ENCODE results near the gene ADARB1.

ADARB1 gene

GRCh38 chr21:45154511-45155508, 80.4 kb downstream of the ADARB1 start:
- DNase-seq, result peak in 2 of 3 donors; percentile 34 to 47

- DNase-seq, result no peak
These were observed 81.5 kb downstream of the ADARB1 start for GRCh38 chr21:45155910-45156309.

DNA sequence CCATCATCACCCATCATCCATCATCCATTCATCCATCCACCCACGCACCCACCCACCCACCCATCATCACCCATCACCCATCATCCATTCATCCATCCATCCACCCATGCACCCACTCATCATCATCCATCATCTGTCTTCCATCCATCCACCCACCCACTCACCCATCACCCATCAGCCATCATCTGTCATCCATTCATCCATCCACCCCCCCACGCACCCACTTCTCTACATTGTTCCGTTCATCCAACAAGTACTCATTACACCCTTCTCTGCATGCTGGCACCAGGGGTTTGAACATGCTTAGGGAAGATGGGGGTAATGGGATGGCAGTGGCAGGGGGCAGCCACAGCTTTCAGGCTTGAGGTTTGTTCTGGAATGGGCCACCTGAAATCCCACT, 82.1 kb downstream of the ADARB1 start:
- no peak for DNase-seq

GRCh38 chr21:45157932-45158331, 83.6 kb downstream of the ADARB1 start:
- DNase-seq, result no peak

GRCh38 chr21:45158491-45159423, 84.4 kb downstream of the ADARB1 start:
- peak; percentile 50 to 62 (median 55) for DNase-seq

- DNase-seq, result no peak
These were observed 85.8 kb downstream of the ADARB1 start for GRCh38 chr21:45160198-45160597.

DNA sequence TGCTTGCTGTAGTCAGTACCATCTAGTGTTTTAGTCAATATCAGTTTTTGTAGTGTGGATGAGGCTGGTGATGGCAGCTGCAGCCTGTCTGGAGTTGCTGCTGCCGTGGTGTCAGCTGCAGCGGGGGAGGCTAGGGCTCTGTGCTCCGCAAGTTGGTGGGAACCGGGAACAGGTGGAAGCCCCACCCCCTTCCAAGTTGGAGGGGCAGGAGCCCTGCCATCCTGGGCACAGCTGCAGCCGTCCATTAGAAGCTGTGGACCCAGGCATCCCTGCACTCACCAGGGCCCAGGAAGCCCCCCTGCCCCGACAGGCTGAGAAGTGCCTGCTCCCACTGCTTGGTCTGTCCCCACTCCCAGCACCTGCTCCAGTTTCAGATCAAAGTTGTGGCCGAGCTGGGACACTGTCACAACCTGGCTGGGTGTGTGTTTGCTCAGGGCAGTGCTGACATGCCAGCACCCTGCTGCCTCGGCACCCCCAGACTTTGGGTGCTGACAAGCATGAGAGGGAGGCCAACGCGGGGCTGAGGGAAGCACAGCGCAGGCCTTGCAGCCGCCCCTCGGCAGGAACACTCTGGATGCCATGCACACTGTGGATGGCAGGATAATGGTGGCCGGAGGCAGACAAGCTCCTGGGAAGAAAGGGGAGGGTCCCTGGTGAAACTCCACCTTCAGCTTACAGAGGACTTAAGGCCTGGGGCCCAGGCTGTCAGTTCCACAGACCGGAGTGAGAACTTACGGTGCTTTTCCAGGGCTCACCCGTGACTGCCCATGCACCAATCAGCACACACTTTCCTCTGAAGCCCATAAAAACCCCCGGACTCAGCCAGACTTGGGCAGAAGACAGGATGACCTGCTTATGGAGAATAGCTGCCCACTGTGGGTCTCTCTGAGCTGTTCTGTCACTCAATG, 86.9 kb downstream of the ADARB1 start:
- DNase-seq, result no peak

- no peak for DNase-seq
These were observed 87.7 kb downstream of the ADARB1 start for GRCh38 chr21:45162115-45162514.

GRCh38 chr21:45162809-45163208, 88.4 kb downstream of the ADARB1 start:
- DNase-seq, result no peak

DNA sequence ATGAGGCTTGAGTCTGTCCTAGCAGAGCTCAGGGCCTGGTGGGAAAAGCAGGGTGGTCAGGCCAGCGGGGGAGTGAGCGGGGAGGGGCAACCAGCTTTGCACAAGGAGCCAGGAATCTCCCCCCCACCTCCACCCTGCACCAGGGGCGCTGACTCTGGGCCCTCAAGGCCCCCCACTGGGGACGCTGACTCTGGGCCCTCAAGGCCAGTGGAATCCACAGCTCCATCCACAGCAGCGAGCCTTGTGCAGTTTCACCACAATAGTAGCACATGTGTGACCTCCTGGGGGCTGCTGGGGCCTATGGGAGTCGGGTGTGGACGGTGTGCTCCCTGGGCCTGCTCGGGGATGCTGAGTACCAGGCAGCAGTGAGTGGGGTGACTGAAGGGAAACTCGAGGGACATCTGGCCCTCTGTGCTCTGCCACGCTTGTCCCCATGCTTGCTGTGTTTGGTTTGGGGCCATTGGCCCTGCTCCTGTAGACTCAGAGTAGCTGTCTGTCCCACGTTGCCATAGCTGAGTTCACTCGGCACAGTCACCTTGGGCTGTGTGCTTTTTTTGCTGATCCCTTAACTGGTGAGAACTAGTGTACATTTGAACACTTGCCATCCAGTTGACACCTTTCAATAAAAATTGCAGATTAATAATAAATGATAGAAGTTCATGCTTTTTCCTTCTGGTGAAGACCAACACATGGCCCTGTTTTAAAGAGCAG, 89.2 kb downstream of the ADARB1 start:
- no peak for DNase-seq

DNA sequence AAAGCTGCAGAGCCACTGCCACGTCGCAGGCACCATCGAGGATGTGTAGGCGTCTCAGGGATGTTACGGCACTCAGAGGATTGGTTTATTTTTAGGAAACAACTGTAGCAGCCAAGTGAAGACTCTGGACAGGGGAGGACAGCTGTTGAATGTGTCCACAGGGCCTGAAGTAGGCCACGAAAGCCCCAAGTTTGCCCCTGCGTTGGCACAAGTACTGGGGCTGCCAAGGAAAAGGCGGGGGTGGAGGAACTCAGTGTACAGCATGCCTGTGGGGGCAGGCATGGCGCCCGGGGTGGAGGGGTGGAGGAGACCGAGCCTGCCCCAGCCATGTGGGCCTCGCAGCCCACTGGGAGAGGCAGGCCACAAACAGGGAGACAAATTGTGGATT, 89.7 kb downstream of the ADARB1 start:
- DNase-seq, result no peak

DNA sequence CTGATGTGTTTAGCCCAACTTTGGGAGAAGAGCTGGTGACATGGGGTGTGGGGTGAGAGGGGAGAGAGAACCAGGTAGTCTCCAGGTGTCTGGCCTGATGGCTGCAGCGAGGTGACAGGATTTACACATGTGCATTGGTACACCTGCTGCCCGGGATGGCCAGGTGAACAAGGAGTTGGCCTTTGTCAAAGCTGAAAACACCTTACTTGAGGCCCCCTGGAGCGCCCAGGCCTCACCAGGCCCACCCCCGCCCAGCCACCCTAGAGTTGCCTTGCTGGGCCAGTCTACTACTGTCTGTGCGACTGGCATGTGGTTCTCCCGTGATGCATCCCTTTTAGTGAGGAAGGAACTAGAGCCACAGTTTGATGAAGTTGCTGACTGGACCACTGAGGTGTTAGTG, 90.5 kb downstream of the ADARB1 start:
- no peak for DNase-seq

DNA sequence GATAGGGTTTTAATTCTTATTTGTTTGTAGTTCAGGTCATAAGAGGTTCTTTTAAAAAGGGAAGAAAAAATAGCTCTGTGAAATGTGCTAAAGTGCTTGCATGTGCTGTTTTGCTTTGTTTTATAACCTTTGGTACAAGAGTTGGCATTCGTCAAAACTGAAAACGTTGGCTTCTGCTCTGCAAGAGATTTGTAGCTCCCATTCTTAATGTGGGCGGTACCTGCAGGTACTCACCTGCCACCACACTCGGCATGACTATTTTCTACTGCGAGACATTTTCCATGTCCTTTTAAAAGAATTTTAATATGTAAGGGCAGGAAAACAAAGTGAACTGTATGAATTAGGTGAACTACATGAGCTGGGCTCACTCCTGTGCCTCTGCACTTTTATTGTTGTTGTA, 92.6 kb downstream of the ADARB1 start:
- no peak for DNase-seq

- DNase-seq, result no peak
These were observed 93.4 kb downstream of the ADARB1 start for GRCh38 chr21:45167796-45168222.

GRCh38 chr21:45168522-45168921, 94.1 kb downstream of the ADARB1 start:
- DNase-seq, result no peak

DNA sequence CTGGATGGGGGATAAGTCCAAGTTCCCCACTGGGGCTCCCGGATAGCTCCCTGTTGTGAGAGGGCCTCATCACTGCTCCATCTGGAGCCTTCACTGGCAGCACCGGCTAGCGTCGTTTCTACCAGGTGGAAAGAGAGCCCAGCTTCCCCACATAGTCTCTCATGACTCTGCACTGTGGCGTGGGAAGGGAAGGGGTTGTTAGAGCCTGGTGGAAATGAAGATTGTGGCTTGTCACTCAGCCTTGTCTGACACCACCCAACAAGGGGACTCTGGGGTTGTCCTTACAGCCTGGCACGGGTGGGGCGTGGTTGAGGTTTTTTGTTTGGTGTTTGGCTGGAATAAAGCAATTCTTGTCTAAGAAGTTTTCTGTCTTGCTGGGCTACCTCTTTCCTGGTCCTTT, 94.6 kb downstream of the ADARB1 start:
- DNase-seq, result peak in 2 of 3 donors; percentile 30 to 39

GRCh38 chr21:45169682-45170081, 95.3 kb downstream of the ADARB1 start:
- DNase-seq, result peak in 1 of 3 donors; percentile 15

GRCh38 chr21:45170987-45171386, 96.6 kb downstream of the ADARB1 start:
- DNase-seq, result no peak

GRCh38 chr21:45172420-45172819, 98.0 kb downstream of the ADARB1 start:
- DNase-seq, result no peak

DNA sequence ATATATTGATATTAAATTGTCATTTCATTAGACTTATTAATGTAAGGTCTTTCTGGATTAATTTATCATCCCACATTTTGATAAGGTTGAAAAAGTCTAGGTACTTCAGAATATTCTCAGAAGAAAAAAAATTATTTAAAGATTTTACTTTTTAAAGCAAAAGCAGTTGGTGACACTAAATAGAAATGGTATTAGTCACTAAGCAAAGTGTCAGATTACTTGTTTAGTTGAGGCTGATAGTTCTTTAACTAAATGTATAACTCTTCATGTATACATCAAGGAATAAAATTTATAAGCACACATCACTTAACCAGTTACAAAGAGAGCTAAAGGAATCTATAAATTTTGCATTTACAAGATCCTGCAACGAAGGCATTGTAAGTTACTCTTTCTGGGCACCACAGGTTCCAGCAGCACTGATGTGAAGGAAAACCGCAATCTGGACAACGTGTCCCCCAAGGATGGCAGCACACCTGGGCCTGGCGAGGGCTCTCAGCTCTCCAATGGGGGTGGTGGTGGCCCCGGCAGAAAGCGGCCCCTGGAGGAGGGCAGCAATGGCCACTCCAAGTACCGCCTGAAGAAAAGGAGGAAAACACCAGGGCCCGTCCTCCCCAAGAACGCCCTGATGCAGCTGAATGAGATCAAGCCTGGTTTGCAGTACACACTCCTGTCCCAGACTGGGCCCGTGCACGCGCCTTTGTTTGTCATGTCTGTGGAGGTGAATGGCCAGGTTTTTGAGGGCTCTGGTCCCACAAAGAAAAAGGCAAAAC, 101.1 kb downstream of the ADARB1 start:
- DNase-seq, result no peak

DNA sequence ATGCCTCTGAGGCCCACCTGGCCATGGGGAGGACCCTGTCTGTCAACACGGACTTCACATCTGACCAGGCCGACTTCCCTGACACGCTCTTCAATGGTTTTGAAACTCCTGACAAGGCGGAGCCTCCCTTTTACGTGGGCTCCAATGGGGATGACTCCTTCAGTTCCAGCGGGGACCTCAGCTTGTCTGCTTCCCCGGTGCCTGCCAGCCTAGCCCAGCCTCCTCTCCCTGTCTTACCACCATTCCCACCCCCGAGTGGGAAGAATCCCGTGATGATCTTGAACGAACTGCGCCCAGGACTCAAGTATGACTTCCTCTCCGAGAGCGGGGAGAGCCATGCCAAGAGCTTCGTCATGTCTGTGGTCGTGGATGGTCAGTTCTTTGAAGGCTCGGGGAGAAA, 101.8 kb downstream of the ADARB1 start:
- DNase-seq, result no peak
